Colonic mucosa (tissue), 4 donors: Measurements from ENCODE around the gene THRSP. TPM values are rescaled to one million over a fixed set of nuclear protein-coding genes. Genes with fewer than 3 reads are reported as not detected.
"Not testable (repeated sequence)": the region's sequence is repeated elsewhere in the genome, so short reads cannot be mapped to it uniquely, and the experiment has no call there.

Experiments
- DNase-seq: peaks from one replicate; pipeline ENCODE4 v3.0.0-alpha.2; 2020
- H3K27ac ChIP-seq: fragments of 200-600 bp; one replicate; pipeline ENCODE4 v1.8.0; 2021
- H3K27me3 ChIP-seq: fragments of 200-600 bp; one replicate; pipeline ENCODE4 v1.8.0; 2021
- H3K36me3 ChIP-seq: fragments of 200-600 bp; one replicate; pipeline ENCODE4 v1.8.0; 2021
- H3K4me1 ChIP-seq: fragments of 200-600 bp; one replicate; pipeline ENCODE4 v1.8.0; 2021; ENCODE audit warnings: mild to moderate bottlenecking
- H3K4me3 ChIP-seq: fragments of 200-600 bp; one replicate; pipeline ENCODE4 v1.8.0; 2021
- H3K9ac ChIP-seq, 2 donors: one replicate each; pipeline ENCODE4 v1.7.0; 2013; ENCODE audit warnings: control low read depth in 2 of 2, low read depth in 2 of 2, low read length in 2 of 2
- H3K9me3 ChIP-seq: fragments of 200-600 bp; one replicate; pipeline ENCODE4 v1.8.0; 2021
- intact Hi-C: fragments of 100-400 bp; cut with DNase I; formaldehyde crosslinking; loops from one replicate; pipeline ENCODE4 v1.14.1; 2022
- total RNA-seq, 2 donors: library from RNA; stranded (reverse); fragmentation: NEBNext Ultra II Directional in 1 of 2; extraction: Animal tissue kit (Norgen Biotek cat#: 25700) in 1 of 2; gene quantifications; one replicate each; pipeline ENCODE4 v1.2.1, GENCODE V29; 2021
- TF ChIP-seq, protein P1 (sequence below): fragments of 200-600 bp; IDR thresholded peaks from one replicate; pipeline ENCODE4 v1.8.0; 2022; ENCODE audit warnings: antibody characterized with exemption, mild to moderate bottlenecking
- donor health status: healthy.
- donor health status: DM: no; HTN: no; CAD: no.
- donor health status: DM: no; HTN: no; CAD: no.

THRSP gene
- total RNA-seq, 2 donors from 2014 or later: 0.61 TPM; not detected in 1

DNA sequence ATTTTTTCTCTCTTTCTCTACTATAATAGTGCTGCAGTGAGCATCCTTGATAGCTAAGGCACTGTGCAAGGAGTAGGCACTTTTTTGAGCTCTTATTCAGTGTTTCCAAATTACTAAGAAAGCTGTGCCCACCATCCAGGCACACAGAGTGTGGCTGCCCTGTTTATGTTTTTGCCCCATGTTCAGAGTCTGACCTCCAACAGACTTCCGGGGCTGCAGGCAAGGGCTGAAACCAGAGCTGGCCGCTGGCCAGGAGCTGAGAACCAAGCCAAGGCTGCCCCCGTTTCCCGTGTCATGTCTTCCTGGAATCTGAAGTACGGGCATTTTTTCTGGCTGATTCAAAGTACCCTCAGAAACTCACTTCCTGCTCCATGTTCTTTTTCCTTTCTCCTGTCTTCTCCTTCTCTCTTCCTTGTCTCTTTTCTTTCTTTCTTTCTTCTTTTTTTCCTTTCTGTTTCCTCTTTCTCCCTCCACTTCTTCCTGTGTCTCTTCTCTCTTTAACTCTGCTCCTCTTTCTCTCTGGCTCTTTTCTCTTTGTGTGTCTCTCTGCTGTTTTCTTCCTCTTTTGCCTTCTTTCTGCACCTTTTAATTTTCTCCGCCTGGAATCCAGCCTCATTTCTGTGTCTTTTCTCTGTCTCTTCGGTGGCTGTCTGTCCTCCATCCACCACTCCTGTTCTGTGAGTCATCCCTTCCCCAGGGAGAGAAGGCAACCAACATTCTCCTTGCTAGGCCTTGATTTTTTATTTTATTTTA lies 23.6 kb upstream of the THRSP start:
- Histone ChIP-seq H3K36me3 (no peaks in the 10 kb centered on the region), H3K9me3 (no peaks in the 10 kb centered on the region), H3K27me3 (no peaks in the 10 kb centered on the region), H3K9ac (peak overlapping the region in 1 of 2 donors; percentile 65), H3K27ac (peak overlapping the region; percentile 68), H3K4me1 (peaks cover 15% of the 10 kb centered on the region), H3K4me3 (no peak overlapping the region)
- DNase-seq: peak; percentile 83
- TF ChIP-seq, protein P1, sequence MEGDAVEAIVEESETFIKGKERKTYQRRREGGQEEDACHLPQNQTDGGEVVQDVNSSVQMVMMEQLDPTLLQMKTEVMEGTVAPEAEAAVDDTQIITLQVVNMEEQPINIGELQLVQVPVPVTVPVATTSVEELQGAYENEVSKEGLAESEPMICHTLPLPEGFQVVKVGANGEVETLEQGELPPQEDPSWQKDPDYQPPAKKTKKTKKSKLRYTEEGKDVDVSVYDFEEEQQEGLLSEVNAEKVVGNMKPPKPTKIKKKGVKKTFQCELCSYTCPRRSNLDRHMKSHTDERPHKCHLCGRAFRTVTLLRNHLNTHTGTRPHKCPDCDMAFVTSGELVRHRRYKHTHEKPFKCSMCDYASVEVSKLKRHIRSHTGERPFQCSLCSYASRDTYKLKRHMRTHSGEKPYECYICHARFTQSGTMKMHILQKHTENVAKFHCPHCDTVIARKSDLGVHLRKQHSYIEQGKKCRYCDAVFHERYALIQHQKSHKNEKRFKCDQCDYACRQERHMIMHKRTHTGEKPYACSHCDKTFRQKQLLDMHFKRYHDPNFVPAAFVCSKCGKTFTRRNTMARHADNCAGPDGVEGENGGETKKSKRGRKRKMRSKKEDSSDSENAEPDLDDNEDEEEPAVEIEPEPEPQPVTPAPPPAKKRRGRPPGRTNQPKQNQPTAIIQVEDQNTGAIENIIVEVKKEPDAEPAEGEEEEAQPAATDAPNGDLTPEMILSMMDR: no peak
- intact Hi-C loops: no loop called here

DNA sequence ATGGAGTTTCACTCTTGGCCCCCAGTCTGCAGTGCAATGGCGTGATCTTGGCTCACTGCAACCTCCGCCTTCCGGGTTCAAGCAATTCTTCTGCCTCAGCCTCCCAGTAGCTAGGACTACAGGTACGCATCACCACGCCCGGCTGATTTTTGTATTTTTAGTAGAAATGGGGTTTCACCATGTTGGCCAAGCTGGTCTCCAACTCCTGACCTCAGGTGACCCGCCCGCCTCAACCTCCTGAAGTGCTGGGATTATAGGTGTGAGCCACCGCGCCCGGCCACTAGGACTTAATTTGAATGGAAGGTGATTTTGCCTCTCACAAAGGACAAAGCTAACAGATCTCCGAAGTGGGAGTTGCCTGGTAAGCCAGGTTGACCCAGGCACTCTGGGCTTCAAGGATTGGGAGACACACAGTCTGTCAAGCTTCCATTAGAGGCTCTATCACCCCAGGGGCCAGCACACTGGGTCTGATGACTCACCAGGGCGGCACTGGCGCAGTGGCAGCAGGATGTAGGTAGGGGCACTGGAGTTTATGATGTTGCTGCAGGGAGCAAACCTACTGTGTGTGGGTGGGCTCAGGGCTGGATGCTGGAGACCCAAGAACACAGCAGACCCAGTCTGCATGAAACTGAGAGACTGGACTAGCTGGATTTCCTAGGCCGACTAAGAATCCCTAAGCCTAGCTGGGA lies 22.8 kb upstream of the THRSP start:
- H3K9ac ChIP-seq: no peak overlapping the region

DNA sequence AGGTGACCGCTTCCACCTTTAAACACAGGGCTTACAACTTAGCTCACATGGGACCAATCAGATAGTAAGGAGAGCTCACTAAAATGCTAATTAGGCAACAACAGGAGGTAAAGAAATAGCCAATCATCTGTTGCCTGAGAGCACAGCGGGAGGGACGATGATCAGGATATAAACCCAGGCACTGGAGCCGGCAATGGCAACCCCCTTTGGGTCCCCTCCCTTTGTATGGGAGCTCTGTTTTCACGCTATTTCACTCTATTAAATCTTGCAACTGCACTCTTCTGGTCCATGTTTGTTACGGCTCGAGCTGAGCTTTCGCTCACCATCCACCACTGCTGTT lies 22.3 kb upstream of the THRSP start:
- peaks cover 15% of the 10 kb centered on the region for H3K4me1 ChIP-seq
- H3K27me3 ChIP-seq, H3K9ac ChIP-seq, H3K4me3 ChIP-seq, H3K9me3 ChIP-seq, H3K36me3 ChIP-seq, intact Hi-C loops, H3K27ac ChIP-seq, DNase-seq: not testable (repeated sequence)

More for the DNA sequence above, 22.8 kb upstream of the THRSP start:
- Histone ChIP-seq H3K4me1 (peaks cover 15% of the 10 kb centered on the region), H3K4me3 (no peak overlapping the region), H3K27me3 (no peaks in the 10 kb centered on the region), H3K27ac (peak overlapping the region; percentile 68), H3K9me3 (no peaks in the 10 kb centered on the region), H3K36me3 (no peaks in the 10 kb centered on the region)
- TF ChIP-seq, protein P1: no peak
- intact Hi-C loops: no loop called here
- no peak for DNase-seq

DNA sequence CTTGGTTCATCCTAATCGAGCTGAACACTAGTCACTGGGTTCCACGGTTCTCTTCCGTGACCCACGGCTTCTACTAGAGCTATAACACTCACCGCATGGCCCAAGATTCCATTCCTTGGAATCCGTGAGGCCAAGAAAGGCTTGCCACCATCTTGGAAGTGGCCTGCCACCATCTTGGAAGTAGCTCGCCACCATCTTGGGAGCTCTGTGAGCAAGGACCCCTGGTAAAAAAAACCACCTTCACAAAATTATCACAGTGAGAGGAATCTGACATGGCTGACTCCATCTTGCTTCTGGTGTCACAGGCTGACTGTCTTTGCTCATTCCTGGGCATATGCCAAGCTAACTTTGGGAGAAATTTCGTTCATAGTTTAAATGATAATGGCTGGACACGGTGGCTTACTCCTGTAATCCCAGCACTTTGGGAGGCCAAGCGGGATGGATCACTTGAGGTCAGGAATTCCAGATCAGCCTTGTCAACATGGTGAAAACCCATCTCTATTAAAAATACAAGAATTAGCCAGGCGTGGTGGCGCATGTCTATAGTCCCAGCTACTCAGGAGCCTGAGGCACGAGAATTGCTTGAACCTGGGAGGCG lies 21.7 kb upstream of the THRSP start:
- no peaks in the 10 kb centered on the region for H3K9me3 ChIP-seq
- TF ChIP-seq, protein P1: no peak
- H3K36me3 ChIP-seq: no peaks in the 10 kb centered on the region
- H3K4me3 ChIP-seq: no peak overlapping the region
- intact Hi-C loops: no loop called here
- peaks cover 15% of the 10 kb centered on the region for H3K4me1 ChIP-seq
- no peak overlapping the region for H3K27ac ChIP-seq
- no peak overlapping the region for H3K9ac ChIP-seq
- H3K27me3 ChIP-seq: no peaks in the 10 kb centered on the region
- no peak for DNase-seq

DNA sequence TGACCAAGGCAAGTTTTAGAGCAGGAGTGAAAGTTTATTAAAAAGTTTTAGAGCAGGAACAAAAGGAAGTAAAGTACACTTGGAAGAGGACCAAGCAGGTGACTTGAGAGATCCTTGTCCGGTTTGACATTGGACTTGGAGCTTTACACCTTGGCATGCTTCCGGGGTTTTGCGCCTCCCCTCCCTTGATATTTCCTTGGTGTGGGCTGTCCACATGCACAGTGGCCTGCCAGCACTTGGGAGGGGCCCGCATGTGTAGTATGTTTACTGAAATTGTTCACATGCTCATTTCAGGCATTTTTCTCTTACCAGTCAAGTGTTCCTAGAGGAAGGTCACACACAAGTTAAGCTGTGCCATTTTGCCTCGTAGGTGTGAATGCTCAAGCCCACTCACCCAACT lies 19.0 kb upstream of the THRSP start:
- Histone ChIP-seq H3K9me3 (no peaks in the 10 kb centered on the region), H3K4me3 (no peak overlapping the region), H3K9ac (no peak overlapping the region), H3K27ac (peak overlapping the region; percentile 38), H3K36me3 (no peaks in the 10 kb centered on the region), H3K27me3 (no peaks in the 10 kb centered on the region), H3K4me1 (peaks cover 7% of the 10 kb centered on the region)
- intact Hi-C loops: loop anchor here (5.0 kb wide), 2 partner anchors 32 to 47 kb away; no protein-coding TSS in a partner anchor
- peak; percentile 87 for DNase-seq
- TF ChIP-seq, protein P1: no peak
